Astrocyte (in vitro differentiated cells and primary cell): ENCODE results near the gene CSMD2.

Source experiments
- EZH2 ChIP-seq: IDR thresholded peaks from 2 replicates; pipeline ENCODE4 v1.6.1; 2012; ENCODE audit warnings: mild to moderate bottlenecking, low read length, inconsistent platforms; ENCODE audit not compliant: insufficient read depth
- TF ChIP-seq, protein P1 (sequence below): IDR thresholded peaks from 2 replicates; pipeline ENCODE4 v1.5.1; 2011; ENCODE audit warnings: low read depth, mild to moderate bottlenecking, inconsistent platforms, low read length, moderate library complexity; ENCODE audit not compliant: insufficient read depth

DNA sequence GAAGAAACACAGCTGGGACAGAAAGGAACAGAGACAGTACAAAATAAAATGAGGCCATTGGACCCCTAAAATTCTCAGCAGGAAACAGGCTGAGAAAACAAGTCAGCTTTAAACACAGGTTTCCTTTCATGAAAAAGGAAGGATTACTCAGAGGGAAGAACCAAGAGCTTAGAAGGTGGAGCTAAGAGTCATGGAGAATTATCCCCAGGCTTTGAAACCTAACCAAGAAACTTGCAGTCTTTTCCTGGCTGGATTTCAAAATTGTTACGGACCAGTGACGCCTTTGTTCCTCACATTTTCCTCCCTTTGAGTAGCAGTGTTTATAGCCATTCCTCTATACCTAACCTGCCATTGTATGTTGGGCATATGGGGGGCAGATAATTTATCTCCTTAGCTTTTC lies 292.3 kb downstream of the CSMD2 start:
- TF ChIP-seq, protein P1, sequence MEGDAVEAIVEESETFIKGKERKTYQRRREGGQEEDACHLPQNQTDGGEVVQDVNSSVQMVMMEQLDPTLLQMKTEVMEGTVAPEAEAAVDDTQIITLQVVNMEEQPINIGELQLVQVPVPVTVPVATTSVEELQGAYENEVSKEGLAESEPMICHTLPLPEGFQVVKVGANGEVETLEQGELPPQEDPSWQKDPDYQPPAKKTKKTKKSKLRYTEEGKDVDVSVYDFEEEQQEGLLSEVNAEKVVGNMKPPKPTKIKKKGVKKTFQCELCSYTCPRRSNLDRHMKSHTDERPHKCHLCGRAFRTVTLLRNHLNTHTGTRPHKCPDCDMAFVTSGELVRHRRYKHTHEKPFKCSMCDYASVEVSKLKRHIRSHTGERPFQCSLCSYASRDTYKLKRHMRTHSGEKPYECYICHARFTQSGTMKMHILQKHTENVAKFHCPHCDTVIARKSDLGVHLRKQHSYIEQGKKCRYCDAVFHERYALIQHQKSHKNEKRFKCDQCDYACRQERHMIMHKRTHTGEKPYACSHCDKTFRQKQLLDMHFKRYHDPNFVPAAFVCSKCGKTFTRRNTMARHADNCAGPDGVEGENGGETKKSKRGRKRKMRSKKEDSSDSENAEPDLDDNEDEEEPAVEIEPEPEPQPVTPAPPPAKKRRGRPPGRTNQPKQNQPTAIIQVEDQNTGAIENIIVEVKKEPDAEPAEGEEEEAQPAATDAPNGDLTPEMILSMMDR = no peak
- TF ChIP-seq EZH2 = no peak
